Left renal pelvis (tissue), 4 donors: ENCODE measurements around the gene NT5C1A. TPM values are rescaled to one million over a fixed set of nuclear protein-coding genes. Genes with fewer than 3 reads are reported as not detected.
A peak's percentile ranks its signal among the peaks of the same experiment; 100 is the strongest.

Experiments
- DNase-seq, 4 donors: peaks; one replicate each; pipeline ENCODE4 v3.0.0-alpha.2; 2013; ENCODE audit warnings: low read depth in 4 of 4, low spot score in 3 of 4
- polyA plus RNA-seq, 4 donors: library from polyadenylated mRNA; unstranded; fragments of 120-200 nt; gene quantifications; one replicate each; pipeline ENCODE4 v1.2.1, GENCODE V29; 2013; ENCODE audit not compliant: insufficient read length in 4 of 4

Gene NT5C1A
- 1 to 10 TPM in 1 of 4 donors, under 1 TPM in 3; 0.27 to 1.7 (median 0.43) TPM for polyA plus RNA-seq

DNA sequence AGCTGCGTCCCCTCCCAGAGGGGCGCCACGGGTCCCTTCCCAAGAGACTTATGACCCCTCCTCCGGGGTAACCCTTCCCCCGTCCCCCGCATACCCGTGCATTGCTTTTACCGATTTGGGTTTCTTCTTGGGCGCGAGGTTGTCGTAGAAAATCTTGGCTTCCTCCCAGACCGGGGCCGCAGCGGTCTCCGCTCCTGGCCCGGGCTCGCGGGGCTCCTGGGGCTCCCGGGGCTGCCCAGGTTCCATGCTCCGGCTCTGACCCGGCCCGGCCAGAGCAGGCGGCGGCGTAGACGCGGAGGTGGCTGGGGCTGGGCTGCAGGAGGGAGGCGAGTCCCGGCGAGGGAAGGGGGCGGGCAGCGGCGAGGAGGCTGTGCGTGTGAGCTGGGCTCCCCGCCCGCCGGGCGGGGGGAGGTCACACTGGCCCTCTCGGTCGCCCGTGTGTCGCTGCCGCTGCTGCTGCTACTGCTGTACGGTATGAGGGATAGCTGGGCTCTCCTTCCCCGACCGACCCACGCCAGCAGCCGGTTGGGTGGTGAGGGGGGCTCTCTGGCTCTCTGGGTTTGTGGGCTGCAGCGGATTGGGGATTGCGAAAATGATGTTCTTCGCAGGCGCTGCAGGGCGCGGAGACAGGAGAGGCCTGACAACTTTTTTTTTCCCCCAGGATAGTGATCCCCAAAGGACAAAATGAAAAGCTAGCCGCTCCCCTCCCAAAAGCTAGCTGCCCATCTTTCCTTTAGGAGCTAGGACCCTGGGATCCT, at the start of gene NT5C1A:
TSS of gene NT5C1A (minus strand) at position 315 of the 758 bp plus-strand sequence. CDS start at position 246, 69 bp downstream.
- DNase-seq, result no peak

GRCh38 chr1:39721664-39722063, 49.8 kb upstream of the NT5C1A start:
- DNase-seq, result no peak

GRCh38 chr1:39720094-39720999, 48.4 kb upstream of the NT5C1A start:
- DNase-seq, result peak in 1 of 4 donors; percentile 43

GRCh38 chr1:39717809-39718208, 45.9 kb upstream of the NT5C1A start:
- DNase-seq, result no peak

GRCh38 chr1:39713557-39713956, 41.6 kb upstream of the NT5C1A start:
- no peak for DNase-seq

- no peak for DNase-seq
Measured at GRCh38 chr1:39711966-39712340, 40.0 kb upstream of the NT5C1A start.

DNA sequence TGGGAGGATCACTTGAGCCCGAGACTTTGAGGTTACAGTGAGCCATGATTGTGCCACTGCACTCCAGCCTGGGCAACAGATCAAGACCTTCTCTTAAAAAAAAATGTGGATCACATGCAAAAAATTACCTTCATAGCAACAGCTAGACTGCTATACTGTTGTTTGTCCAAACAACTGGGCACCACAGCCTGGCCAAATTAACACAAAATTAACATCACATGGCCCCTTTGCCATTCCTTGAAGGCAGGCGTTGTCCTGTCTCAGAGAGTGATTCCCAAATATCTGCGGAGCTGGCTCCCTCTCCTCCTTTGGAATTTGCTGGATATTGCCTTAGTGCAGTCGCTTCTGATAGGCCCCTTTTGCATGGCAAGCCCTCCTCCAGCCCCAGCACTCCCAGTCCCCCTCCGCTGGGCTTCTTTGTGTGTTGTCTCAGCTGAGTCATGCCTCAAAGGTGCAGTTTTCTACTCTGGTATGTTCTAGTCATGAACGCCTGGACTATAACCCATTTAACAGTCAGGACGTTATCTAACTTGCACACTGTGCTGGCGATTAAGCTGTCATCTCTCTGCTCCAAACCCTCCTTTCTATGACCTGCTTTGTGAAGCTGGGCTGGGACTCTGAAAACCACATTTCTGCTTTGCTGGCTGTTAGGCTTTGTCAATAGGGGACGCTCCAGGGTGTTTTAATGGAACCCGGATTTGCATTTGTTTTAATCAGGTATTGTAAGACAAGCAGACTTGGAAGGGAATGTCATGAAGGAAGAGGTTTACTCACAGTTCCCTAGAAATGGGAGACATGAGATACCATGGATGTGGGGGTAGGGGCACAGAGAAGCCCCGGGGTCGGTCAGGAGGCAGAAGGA, 39.4 kb upstream of the NT5C1A start:
- no peak for DNase-seq

- DNase-seq, result no peak
Measured at GRCh38 chr1:39707506-39707905, 35.6 kb upstream of the NT5C1A start.

DNA sequence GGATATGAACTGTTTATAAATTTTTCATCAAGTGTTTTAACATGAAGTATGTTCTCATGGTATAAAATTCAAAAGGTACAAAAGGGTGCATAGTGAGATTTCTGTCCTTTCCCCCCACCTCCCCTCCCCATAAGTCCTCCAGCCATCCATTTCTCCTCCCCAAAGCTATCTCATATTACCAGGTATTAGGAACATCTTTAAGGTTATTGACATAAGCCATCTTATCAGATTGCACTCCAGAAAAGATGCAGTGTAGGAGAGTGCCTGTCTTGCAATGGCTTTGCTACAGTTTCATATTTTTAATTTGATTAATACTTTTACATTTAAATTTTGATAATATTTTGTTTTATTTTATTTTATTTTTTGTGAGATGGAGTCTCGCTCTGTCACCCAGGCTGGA, 32.9 kb upstream of the NT5C1A start:
- DNase-seq, result no peak

DNA sequence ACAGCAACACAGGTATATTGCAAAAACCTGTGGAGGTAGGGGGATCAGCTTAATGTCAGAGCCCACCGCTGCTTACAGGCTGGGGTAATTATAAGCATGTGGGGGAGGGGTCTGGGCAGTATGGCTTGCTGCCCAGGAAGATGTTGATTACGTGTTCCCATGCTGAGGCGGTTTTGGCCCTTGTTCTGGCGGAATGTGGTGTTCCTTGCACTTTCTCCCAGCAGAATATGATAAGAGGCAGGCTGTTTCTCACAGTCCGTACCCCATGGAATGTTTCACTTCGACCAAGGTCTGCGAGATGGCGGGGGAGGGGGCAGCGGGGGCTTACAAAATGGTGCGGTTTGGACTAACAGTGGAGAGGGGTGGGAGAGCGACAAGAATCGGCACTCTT, 29.1 kb upstream of the NT5C1A start:
- DNase-seq, result no peak

DNA sequence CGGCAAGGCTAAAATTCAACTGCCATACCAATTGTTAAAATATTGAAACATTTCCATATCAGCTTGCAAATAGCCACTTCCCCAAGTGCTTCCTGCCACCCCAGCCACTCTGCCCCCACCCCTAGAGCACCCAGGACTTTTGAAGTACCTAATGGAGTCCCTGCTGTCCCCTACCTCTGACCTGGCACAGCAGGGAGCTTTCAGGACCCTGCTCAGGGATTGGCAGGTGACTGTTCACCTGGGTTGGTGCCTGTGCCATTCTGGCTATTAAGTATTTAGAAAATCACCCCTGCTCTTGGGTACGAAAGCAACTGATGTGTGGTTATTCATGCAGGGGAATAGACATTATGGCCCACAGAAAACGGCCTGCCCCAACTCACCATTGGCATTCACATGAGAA, 28.4 kb upstream of the NT5C1A start:
- DNase-seq, result no peak

DNA sequence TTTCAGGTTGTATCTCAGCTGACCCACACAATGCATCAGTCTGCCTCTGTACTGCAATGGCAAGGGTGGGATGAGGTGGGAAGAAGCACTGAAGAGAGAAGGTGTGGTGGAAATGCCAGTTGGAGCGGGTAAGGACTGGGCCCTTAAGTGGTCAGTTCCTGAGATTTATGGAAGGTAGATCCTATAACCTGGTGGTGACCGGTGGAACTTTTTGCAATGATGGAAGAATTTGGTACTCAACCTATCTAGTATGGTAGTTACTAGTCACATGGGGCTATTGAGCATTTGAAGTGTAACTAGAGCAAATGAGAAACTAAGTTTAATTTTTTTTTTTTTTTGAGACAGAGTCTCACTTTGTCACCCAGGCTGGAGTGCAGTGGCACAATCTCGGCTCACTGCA, 27.5 kb upstream of the NT5C1A start:
- no peak for DNase-seq

GRCh38 chr1:39698568-39698967, 26.7 kb upstream of the NT5C1A start:
- DNase-seq, result no peak

- no peak for DNase-seq
Measured at GRCh38 chr1:39696448-39696847, 24.5 kb upstream of the NT5C1A start.

DNA sequence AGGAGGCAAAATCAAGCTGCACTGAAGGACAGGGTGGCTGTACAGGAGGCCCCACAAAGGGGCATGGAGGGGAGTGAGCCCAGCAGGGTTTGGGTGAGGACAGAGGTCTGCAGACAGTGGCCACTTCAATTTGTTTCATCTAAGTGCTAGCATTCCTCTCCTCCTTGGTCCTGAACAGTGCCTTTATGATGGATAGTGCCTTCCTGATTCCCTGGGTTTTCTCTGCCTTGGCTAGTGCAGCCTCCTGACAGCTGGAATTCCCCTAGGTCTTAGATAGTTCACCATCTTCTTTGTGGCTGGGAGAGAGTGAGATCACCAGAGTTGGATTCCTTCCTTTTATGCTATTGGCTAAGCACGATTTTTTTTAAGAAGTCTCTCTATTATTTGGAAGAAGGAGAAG, 23.1 kb upstream of the NT5C1A start:
- DNase-seq, result no peak

DNA sequence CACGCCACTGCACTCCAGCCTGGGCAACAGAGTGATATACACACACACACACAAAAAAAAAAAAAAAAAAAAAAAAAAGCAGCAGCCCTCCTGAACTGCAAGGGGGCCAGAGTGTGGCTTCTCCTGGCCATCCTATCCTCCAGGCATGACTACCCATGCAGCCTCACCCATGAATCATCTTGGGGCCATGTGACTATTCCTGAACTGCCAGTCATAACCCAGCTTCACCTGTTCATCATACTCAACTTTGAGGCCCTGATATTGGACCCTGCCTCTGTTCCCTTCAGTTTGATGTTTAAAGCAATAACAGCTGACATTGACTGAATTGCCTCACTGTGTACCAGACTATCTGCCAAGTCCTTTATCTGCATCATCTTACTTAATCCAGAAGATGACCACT, 22.1 kb upstream of the NT5C1A start:
- DNase-seq, result no peak

DNA sequence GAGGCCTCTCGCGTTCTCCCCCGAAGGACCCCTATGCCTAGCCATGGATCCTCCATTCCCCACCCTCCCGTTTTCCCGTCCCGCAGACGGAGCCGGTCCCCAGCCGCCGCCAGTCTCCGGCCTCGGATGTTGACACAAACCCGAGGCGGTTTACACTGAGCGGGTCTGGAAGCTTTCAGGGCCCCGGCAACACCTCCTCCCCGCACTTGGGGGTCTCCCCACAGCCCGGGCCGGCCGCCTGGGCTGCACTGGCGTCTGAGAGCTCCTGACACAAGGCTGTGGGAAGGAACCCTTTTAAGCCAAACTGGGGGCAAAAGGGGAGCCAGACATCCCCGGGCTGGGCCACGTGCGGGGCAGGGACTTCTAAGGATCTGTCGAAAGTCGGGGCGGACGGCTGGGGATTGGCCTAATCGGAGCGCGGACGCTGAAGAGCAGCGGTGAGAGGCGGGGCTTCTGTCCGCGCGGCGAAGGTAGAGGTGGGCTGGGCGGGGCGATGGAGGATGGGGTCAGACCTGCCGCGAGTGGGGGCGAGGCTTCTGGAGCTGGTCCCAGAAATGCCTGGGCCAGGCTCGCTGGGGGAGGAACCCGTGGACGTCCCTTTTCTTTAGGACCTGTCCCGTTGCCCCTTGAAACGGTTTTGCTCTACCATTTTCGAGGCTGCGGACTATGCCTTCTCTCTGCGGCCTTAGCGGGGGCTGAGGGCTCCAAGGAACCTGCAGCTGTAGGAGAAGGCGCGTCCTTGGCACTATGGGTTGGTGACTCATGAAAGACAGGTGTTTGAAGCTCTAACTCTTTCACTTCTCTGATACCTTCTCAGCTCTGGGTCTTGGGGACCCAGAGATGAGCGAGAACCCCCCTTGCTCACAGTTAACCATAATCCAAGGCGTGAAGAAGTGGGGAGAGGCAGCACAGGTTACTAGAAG, 20.5 kb upstream of the NT5C1A start:
- no peak for DNase-seq

- DNase-seq, result peak; percentile 65 to 78 (median 74)
Measured at GRCh38 chr1:39691383-39692151, 19.7 kb upstream of the NT5C1A start, which contains the start of gene HPCAL4. Gene HPCAL4 (minus strand): TSS chr1:39691433. CDS start chr1:39684603, 6,830 bp downstream.
